GM12872 (cell line): ENCODE data around the gene TTC21A.

Experiments used
- TF ChIP-seq, protein P1 (sequence below): IDR thresholded peaks from 3 replicates; pipeline ENCODE4 v1.5.1; 2011; ENCODE audit warnings: low read depth, mild to moderate bottlenecking, low read length, moderate library complexity; ENCODE audit not compliant: insufficient read depth

The TTC21A gene

DNA sequence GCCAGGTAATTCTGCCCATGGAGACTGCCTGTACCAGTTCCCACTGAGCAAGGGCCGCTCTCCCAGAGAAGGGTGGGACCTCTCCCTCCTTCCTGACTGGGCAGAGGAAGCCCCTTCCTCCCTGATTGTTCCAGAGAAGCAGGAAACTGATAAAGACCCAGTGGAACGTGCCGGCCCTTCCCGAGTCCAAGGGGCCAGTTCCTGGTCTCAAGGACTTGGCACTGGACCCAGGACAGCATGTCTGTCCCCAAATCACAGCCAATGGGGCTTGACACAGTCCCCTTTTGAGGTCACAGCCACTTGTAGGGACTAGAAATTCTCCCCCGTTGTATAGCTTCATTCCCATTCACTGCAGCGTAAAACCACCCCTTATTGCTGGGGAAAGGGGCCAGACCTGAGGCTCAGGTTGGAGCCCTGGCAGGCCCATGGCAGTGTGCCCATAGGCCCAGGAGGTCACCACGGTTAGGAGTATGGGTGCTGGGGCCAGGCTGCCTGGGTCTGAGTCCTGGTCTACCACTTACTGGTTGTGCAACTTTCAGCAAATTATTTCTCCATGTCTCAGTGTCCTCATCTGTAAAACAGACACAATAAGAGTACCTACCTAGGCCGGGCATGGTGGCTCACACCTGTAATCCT lies 27.8 kb downstream of the TTC21A start:
- TF ChIP-seq, protein P1, sequence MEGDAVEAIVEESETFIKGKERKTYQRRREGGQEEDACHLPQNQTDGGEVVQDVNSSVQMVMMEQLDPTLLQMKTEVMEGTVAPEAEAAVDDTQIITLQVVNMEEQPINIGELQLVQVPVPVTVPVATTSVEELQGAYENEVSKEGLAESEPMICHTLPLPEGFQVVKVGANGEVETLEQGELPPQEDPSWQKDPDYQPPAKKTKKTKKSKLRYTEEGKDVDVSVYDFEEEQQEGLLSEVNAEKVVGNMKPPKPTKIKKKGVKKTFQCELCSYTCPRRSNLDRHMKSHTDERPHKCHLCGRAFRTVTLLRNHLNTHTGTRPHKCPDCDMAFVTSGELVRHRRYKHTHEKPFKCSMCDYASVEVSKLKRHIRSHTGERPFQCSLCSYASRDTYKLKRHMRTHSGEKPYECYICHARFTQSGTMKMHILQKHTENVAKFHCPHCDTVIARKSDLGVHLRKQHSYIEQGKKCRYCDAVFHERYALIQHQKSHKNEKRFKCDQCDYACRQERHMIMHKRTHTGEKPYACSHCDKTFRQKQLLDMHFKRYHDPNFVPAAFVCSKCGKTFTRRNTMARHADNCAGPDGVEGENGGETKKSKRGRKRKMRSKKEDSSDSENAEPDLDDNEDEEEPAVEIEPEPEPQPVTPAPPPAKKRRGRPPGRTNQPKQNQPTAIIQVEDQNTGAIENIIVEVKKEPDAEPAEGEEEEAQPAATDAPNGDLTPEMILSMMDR, result no peak

DNA sequence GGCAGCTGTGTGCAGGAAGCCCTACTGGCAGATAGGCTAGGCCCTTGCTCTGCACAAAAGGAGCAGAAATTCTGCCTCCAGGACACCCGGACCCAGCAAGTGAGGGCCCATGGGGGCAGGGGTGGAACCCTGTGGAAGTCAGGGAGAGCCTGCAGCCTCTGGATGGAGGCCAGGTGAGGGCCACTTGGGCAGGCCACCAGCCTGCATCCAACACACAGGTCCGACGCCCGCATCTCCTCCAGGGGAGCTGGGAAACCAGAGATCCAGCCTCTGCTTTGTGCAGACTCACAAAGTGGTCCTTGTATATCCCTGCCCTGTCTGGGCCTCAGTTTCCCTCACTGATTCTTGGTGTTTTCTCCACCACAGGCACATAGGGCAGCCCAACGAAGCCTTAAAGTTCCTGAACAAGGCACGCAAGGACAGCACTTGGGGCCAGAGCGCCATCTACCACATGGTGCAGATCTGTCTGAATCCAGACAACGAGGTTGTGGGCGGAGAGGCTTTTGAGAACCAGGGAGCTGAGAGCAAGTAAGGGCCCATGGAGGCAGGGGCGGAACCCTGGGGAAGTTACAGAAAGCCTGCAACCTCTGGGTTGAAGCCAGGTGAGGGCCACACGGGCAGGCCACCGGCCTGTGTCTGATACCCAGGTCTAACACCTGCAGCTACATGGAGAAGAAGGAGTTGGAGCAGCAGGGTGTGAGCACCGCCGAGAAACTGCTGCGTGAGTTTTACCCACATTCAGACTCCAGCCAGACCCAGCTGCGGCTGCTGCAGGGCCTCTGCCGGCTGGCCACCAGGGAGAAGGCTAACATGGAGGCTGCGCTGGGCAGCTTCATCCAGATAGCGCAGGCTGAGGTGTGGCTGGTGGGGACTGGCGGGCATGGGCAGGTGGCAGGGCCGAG lies 29.3 kb downstream of the TTC21A start:
- TF ChIP-seq, protein P1, result no peak

GRCh38 chr3:39137435-39137936 lies 30.0 kb downstream of the TTC21A start:
- TF ChIP-seq, protein P1, result no peak

DNA sequence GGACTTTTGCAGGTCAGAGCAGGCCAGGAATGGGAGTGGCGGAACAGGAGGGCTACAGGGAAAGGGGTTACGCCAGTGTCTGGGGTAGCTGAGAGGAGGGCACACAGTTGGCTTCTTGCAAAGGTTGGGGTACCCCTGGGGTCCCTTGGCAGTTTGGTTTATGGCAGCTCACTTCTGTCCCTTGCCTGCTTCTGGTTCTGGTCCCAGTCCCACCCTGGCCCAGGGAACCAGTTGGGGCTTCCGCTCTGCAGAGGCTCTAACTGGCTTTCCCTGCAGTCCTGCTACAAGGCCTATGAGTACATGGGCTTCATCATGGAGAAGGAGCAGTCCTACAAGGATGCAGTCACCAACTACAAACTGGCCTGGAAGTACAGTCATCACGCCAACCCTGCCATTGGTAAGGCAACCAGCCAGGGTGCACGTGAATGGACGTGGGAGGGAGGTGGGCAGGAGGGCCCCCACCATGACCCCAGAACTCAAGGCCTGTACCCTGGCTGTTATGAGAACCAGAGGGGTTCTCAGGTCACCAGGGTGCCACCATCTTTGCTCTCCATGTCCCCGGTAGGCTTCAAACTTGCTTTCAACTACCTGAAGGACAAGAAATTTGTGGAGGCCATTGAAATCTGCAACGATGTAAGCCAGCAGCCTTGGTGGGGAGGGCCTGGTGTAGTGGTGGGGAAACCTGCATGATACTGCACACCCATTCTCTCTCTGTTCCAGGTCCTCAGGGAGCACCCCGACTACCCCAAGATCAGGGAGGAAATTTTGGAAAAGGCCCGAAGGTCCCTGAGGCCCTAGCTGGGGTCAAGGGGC lies 30.7 kb downstream of the TTC21A start:
- TF ChIP-seq, protein P1, result no peak

DNA sequence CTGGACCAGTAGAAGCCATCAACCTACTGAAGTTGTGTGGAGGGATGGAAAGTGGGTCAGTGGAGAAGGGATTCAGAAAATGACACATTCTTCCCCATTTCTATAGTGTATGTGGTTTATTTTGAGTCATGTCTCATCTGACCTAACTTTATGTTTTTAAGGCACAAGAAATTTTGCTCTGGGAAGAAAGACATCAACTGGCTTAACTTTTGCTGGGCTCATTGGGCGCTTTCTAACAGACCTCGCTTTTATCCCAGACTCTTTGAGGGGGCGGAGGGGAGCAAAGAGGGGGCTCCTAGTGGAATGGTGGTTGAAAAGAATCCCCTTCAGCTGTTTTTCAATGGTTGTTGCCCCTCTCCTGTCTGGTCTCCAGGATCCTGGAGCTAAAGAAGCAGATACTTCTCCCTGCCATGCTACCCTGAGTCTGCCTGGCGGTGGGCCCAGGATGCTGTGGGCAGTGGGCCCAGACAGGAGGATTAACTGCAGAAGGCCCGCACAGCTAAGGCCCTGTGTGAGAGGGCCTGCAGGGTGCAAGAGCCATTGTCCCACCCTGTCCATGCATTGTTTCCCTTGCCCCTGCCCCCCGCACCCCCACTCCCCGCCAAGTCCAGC lies 31.4 kb downstream of the TTC21A start:
- TF ChIP-seq, protein P1, result no peak

- TF ChIP-seq, protein P1, result no peak
These were observed 32.0 kb downstream of the TTC21A start for GRCh38 chr3:39139442-39139841.
